Muscle of arm (tissue), 12 donors: Measurements from ENCODE around the gene MACROD2. TPM values are rescaled to one million over a fixed set of nuclear protein-coding genes. Genes with fewer than 3 reads are reported as not detected.
A peak's percentile ranks its signal among the peaks of the same experiment; 100 is the strongest.

Source experiments
- DNase-seq: peaks from one replicate; pipeline ENCODE4 v3.0.0-alpha.2; 2013
- polyA plus RNA-seq, 12 donors: library from polyadenylated mRNA; unstranded; fragments of 120-200 nt; gene quantifications; one replicate each; pipeline ENCODE4 v1.2.1, GENCODE V29; 2013; ENCODE audit not compliant: insufficient read length in 12 of 12

MACROD2 gene
- polyA plus RNA-seq, 12 donors = 2.7 to 19.1 (median 4.0) TPM; not detected in 1

DNA sequence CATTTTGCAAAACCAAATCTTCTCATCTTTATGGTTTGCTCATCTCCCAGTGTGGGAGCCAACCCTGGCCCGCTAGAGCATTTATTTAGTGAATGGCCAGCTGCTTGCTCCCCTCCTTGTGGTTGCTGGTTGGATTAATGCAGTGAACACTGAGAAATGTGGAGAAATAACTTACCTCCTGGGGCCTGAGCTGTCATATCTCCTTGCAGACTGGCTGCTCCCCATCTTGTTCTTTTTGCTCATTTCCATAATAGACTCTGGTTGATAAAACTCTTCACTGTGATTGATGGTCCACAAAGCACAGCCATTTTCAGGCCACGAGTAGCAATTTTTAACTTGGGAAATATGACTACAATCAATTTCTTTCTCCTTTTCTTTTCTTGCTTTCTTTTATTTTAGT, 1420.6 kb downstream of the MACROD2 start:
- no peak for DNase-seq

DNA sequence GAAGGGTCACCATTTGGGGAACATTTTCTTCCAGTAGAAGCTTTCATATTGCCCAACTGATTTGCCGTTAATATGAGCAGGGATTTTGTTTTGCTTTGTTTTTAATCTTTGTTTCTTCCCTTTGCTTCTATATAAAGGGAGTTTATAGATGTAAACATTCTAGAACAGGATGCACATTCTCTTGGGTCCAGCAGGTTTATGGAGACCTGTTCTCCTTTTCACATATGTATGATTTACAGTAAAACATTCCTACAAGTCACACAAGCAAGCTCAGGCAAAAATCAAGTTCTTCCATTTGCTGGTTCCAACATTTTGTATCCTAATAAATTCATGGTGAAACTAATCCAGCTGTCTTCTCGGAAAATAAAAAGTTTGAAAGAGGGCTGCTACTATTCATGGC, 1424.5 kb downstream of the MACROD2 start:
- DNase-seq = no peak

DNA sequence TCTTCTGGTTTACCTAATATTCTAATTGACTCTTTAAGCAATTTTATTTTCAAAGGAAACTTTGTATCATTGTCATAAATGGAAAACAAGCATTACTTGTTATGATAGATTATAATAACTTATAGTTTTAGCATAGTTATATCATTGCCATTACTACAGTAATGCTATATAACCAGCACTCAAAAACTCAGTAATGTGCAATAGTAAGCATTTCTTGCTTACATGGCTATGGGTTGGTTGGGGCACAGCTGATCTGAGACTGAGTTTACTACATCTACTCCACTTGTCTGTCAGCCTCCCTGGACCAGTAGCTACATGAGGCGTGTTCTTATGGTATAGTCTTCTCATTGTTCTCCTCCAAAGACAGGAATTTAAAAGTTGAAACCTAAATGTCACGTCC, 1427.7 kb downstream of the MACROD2 start:
- DNase-seq = no peak

DNA sequence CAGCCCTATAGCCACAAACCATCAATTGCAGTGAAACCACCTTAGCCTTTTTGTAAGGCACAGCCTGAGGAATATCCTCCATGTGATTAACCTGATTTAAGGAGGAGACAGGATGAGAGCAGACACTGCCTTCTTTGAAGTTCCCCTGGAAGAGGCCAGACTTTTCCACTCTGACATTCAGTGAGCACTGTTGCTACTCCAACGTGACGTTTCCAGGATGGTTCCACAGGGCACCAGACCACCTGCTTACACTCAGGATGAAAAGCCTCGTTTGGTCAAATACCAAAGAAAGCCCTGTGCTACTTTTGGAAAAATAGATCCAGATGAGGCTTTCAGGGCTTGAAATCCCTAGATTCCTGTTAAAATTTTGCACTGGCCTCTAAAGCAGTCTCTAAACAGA, 1444.2 kb downstream of the MACROD2 start:
- DNase-seq = peak; percentile 50

DNA sequence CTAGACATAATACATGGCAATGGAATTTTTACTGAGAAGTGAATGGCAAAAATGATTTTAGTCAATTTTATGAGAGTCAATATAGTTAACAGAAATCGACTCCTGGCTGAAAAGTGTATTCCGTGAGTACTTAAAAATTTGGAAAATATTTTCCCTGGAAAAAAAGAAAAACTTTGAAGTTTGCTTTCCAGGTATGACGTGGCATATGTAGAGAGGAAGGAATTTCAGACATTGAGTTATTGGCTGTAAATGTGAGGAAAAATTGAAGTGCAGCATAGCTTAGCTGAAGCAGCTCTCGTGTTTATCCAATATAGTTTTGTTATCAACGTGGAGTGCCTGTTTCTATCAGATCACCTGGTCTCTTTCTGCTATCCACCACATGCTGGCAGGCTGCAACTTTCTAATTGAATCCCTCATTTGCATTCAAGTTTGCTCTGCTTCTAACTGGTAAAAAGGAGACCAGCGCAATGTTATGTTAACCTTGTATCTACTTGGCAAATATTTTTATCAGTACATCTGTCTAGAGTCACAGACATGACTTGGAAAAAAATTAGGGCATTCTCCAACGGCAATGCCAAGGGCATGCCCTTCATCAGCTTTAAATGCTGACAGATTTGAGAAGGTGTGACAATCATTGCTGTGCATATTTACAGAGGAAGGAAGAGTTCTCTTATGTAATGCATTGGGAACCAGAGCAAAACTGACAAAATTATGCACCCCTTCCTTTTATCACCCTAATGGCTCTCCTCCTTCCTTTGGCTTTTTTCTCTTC, 1444.9 kb downstream of the MACROD2 start:
- peak; percentile 43 for DNase-seq

DNA sequence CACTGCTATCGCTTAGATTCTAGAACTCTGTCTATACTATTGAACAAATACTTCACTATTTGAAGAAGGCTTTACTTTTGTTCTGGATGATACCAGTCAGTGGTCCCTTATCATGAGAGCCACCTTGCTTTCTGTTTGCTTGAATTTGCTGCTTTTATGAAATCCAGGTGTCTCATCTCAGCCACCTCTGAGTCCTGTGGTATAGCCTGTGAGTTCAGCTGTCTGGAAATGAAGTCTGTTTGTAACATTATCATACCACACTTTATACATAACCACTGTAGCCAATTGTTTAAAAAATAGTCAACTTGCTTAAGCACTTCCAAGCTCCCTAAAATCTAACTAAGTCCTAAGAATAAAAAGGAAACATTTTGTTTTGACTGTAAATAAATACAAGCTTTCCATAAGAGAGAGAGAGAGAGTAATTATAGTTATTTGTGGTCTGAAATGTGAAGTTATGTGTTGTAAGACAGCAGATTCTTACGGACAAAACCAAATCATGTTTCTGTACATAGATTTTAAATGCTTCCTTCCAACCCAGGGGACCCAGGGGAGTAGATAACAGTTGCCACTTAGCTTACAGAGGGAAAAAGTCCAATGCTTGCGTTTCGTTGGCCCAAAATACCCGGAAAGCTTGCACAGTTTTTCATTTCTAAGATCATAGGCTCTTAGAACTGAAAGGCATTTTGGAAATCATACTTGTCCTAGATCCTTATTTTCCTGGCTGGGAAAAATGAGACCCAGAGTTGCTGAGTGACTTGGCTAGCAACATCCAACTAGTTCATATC, 1449.9 kb downstream of the MACROD2 start:
- peak; percentile 31 for DNase-seq

DNA sequence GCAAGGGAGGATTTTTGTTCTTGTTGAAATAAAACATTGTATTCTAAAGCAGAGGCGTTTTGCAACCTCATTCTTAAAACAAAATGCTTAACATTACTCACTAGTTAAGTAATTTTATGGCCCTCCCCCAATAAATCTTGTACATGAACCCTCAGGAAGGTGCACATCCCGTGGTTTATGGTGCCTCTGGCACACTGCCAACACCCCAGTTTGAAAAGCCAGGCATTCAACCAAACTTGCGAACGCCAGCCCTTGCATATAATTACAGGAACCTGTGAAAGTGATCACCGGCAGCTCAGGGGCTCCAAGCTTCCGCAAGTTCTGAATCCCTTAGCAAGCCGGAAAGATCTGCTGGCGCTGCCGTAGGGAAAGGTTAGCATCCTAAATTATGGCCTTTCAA, 1451.1 kb downstream of the MACROD2 start:
- DNase-seq = peak; percentile 26

DNA sequence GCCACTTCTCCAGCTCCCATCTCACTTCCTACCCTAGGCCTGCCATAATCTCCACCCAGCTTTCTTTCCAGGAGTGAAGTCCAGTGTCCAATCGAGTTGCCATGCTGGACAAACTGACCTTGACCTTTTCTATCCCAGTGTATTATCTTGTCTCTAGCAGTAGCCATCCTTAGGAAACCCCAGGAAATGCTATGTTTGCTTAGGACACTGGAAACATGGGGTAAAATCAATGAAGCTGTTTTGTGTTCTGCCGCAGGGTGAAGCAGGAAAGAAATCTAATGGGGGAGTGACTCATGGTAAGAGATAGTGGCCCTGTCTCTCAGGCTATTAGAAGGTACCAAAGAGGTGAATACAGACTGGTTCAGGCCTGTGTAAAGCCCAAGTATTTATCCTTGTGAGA, 1452.2 kb downstream of the MACROD2 start:
- no peak for DNase-seq

DNA sequence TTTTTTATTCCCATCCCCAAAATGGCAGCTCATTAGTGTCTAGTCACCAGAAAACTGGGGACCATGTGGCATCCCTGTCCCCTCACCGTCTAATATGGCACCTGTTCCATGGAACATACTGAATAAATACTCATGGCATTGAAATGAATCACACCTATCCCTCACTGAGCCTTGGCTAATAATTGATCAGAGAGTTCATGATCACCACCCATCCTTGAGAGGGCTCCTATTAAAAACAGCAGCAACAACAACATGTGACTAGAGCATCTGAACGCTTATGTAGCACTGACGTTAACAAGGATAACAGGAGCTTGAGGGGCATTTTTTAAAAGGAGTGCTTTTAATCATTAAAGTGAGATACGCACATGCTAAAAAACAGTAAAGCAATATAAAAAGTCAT, 1453.7 kb downstream of the MACROD2 start:
- DNase-seq = no peak

DNA sequence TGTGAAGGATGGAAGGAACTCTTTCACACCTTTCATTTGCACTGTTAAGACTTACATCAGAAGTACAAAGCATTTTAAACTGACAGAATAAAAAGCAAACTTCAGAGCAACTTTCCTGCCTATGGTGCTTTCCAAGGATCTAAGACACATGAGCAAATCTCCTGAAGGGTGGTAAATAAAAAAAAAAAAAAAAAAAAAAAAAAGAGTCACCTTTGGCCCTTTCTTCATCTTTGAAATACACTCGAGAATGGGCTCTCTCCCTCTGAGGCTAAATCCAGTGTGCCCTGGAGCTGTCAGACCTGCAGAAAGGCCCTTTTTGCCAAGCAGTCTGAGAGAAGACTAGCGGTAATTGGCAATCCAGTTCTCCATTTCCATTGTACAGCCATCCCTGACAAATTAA, 1455.9 kb downstream of the MACROD2 start:
- no peak for DNase-seq

DNA sequence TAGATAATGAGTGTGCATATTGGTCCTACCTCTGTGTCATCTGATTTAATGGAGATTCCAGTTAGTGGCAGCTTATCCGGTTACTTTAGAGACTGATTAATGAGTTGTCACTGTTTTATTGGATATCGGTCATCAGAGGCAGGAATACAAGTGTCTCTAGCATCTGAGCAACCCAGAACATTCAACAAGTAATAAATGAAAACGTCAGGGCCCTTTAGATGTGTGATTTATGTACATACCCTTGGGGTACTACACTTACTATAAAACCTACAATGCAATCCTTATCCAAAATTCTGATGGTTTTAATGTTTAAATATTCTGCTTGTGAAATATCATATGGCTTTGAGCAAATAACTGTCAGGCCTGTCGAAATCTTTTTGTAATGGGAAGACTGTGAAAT, 1460.0 kb downstream of the MACROD2 start:
- no peak for DNase-seq

DNA sequence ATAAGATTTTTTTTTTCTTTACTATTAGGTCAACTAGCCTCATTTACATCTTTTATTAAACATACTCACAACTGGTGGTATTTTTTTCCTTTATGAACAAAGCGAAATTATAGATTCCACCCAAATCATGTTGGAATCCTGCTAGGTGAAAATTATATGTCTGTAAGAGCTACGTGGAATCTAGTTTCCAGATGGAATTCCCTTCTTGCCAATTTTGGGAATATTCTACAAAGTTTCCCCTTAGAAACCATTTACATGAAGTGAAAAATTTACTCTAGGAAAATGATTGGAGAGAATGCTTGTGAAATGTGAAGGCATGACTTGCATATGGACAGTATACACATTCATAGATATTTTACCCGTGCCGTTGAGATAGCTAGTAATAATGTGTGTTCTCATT, 1466.6 kb downstream of the MACROD2 start:
- DNase-seq = no peak

DNA sequence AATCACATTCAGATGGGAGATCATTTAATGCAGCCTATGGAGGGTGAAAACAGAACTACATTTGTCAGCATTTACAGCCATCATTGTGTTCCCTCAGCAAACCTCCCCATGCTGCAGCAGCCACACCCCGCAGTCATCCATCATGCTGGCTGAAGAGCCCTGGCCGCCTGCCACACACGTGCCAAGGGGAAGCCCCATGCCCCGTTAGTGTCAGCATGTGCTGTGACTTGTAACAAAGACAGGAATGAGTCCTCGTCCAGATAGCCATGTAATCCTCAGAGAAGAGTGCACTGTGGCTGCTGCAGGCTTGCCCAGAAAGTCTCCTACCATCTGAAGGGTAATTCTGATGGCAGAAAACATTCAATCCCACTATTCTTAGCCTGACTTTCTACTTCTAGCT, 1480.2 kb downstream of the MACROD2 start:
- DNase-seq = peak; percentile 16

DNA sequence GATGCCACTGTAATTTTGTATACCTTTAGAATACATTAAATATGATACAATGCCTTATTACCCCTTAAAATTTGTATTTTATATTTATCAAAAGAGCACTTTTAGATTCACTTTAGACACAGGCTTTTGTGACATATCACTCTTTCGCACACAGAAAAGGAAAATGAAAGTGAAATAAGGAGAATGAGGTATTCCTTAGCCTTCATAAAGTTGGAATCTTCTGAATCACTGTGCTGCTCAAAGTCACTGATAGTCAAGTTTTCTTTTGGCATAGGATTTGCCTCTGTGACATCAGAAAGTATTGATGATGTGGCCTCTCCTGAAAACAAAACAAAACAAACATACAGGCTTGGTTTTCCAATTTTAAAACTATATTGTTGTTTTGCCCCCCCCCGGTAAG, 1480.9 kb downstream of the MACROD2 start:
- no peak for DNase-seq

DNA sequence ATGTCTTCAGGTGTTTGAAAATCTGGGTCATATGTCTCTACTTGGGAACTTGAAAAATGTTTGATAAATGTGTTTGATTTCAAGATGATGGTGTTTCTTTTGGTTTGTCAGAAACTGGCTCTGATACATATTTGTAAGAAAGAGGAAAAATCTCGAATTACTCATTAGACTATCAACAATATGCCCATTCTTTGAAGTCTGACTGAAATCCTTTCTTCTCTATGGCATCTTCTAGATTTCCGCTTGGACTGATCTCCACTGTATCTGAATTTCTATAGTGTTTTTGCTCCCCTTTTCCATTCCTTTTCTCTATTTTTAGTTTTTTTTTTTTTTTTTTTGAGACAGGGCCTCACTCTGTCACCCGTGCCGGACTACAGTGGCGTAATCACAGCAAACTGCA, 1481.5 kb downstream of the MACROD2 start:
- DNase-seq = no peak

DNA sequence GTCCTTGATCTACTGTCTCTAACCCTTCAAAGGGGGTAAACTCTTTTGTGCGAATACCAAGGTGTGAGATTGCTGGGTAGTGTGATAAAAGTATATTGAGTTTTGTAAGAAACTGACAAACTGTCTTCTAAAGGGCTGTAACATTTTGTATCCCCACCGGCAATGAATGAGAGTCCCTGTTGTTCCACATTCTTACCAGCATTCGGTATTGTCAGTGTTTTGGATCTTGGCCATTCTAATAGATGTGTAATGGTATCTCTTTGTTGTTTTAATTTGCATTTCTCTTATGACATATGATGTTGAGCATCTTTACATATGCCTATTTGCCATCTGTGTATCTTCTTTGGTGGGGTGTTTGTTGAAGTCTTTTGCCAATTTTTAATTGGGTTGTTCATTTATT, 1487.2 kb downstream of the MACROD2 start:
- DNase-seq = no peak

DNA sequence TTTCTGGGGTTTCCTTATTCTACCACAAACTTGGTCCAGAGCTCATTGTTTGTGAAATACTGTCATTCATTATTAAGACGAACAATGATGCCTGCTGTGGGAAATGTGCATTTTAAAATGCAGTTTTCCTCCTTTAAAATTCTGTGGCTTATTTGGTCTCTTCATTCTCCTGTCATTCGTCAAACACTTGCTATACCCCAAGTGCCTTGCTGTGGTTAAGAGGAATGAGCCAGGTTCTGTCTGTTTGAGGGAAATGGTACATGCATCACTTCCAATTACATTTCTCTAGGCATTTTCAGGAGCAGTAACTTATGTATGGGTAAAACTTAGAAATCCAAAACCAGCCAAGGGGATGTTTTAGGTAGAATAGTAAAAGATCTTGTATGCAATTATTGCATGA, 1490.2 kb downstream of the MACROD2 start:
- no peak for DNase-seq

DNA sequence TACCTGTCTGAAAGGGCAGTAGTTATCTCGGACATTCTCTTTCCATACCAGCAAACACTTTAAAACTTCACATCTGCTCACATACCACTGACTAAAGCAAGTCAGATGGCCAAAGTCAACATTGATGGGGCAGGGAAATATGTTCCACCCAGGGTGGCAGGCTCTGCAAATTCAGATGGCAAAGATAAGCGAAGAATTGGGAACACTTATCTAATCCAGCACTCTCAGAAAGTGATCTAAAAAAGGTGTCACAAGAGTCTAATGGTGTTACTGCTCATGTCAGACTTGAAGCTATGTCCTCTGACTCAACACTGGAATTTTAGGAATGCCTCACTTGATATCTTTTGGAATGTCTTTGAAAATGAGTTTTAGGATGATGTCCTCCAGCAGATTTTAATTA, 1491.7 kb downstream of the MACROD2 start:
- DNase-seq = no peak

DNA sequence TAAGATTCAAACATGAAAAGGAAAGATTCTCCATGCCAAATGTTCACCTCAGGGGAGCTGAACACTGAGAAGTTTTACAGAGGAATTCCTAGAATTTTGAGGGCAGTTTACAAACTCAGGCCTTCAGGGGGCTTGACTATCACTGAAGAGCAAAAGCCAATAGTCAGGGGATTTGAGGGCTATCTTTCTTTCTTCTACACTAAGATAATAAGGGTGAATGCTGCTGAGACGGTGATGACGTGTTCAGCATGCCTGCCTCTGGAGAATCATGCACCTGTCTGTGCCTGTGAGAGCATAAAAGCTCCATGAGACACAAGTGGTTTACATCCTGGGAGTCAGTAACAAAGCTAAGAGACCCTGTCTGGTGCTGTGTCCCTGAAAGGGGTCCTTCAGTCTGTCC, 1492.4 kb downstream of the MACROD2 start:
- DNase-seq = no peak

DNA sequence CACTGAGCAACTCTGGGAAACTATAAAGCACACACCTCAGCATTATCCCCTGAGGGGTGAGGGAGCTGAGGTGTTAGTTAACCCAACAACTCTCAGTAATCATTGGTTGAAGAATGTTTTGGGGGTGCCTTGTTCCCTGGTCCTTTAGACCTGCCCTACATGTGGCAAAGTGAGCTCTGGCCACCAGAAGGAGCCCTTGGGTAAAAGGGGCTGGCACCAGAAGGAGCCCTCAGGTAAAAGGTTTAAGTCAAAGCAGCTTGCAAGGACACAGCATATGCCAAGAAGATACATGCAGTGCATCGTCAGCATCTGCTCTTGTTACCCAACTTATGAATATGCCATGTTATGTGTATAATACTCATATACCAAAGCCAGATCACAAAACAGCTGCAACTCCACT, 1496.3 kb downstream of the MACROD2 start:
- DNase-seq = no peak

DNA sequence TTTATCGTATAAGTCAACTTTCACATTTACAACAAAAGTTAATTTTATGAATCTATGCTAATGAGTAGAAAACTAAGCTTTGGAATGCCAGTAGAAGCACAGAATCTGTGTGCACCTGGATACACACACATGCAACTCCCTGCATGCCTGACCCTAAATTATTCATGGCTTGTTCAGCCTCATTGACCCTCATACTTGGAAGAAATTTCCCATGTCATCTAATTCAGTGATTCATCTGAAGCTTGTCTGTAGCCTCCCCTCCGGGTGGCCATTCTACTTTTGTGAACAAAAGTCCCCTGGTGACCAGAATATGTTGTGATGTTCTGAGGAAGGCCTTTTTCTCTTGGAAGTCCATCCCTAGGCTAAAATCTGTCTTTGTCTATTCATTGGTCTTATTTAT, 1499.5 kb downstream of the MACROD2 start:
- no peak for DNase-seq

DNA sequence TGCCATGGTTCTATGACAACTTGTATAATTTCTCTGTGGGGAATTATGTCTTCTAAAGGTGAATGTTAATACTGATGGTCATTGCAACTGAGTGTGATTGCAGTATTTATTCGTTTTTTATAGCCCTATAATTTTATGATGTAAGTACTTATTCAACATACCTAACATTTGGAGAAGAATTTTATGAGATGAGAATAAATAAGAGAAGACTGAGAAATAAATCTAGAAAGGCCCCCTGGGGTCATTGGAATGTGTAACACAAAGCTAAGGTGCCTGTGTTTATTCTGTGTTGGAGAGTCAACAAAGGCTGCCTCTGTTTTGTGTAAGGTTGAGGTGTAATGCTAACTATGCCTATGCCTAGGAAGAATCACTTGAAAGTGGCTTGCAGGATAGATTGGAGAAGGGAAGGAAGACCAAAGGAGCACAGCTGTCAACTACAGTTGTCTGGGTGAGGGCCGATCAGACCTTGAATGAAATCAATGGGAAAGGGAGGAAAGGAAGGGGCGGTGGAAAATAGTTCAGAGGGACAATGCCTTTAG, 1501.3 kb downstream of the MACROD2 start:
- no peak for DNase-seq

DNA sequence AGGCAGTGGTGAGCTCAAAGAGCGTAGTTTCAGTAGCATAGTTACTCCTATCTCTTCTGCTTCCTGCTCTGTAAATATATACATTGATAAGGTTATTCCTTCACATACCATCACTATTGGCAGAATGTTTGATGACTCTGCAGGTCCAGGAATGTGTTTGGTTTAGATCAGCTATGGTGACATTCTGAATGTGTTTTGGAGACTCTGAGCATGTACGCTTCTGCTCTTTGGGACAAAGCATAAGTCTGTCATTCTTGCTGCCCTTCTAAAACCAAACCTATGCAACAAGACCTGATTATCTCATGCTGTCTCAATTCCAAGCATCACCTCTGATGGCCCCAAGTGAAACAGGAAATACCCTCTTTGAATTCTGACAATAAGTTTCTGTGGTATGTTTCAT, 1503.6 kb downstream of the MACROD2 start:
- no peak for DNase-seq
